Mesothelial cell of epicardium (in vitro differentiated cells): ENCODE measurements around the gene RB1. TPM values are rescaled to one million over a fixed set of nuclear protein-coding genes. Genes with fewer than 3 reads are reported as not detected.

Experiments used
- DNase-seq, 2 experiments: peaks; one replicate each; pipeline ENCODE4 v3.0.0; 2021; ENCODE audit warnings: low spot score in 2 of 2; ENCODE audit not compliant: unreplicated experiment in 2 of 2
- H3K27ac Mint-ChIP-seq: 2 replicates; pipeline ENCODE4 v1.8.0; 2021; ENCODE audit warnings: mixed read lengths
- H3K27me3 Mint-ChIP-seq: 2 replicates; pipeline ENCODE4 v1.8.0; 2021; ENCODE audit warnings: low read depth, mixed read lengths
- H3K36me3 Mint-ChIP-seq: 2 replicates; pipeline ENCODE4 v1.8.0; 2021; ENCODE audit warnings: mixed read lengths
- H3K4me1 Mint-ChIP-seq: 2 replicates; pipeline ENCODE4 v1.8.0; 2021; ENCODE audit warnings: mixed read lengths
- H3K4me3 Mint-ChIP-seq: 2 replicates; pipeline ENCODE4 v1.8.0; 2021; ENCODE audit warnings: mild to moderate bottlenecking, moderate library complexity, mixed read lengths
- H3K9me3 Mint-ChIP-seq: 2 replicates; pipeline ENCODE4 v1.8.0; 2021; ENCODE audit warnings: mixed read lengths
- total RNA-seq: library from RNA; stranded (reverse); gene quantifications from 3 replicates; pipeline ENCODE4 v1.2.1, GENCODE V29; 2021
- TF ChIP-seq, protein P1 (sequence below): fragments of 200-600 bp; sonication (generic); IDR thresholded peaks from one replicate; pipeline ENCODE4 v1.5.0; 2021; ENCODE audit warnings: antibody characterized with exemption; ENCODE audit not compliant: unreplicated experiment

RB1 gene
- total RNA-seq, 1 donor from 2014 or later, result 34.7 TPM

DNA sequence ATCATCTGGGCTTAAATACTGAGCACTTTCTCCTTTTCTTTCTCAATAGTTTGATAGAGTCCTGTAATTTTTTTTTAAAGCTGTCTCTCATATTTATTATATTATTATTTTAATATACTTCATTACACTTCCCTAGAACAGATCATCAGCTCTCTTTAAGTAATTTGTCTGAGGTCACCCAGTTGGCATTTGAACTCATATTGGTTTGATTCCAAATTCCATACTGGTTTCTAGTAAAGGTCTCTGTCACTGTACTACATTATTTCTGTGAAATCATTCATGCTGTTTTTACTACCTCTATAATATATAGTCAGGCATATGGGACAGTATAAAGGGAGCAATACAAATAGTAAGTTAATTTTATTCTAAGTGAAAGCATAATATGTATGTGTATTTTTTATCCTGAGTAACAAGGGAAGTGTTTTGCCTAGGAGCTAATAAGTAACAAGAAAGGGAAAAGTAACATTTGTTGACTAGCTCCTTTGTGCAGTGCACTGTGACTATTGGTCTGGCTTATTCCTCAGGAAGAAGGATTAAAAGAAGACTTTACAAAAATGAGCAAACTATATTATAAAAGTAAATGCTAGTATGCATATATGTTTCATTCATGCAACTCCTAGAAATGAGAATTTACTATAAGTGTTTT, 95.0 kb downstream of the RB1 start:
- H3K9me3 Mint-ChIP-seq, result peaks cover 18% of the 10 kb centered on the region
- TF ChIP-seq, protein P1, sequence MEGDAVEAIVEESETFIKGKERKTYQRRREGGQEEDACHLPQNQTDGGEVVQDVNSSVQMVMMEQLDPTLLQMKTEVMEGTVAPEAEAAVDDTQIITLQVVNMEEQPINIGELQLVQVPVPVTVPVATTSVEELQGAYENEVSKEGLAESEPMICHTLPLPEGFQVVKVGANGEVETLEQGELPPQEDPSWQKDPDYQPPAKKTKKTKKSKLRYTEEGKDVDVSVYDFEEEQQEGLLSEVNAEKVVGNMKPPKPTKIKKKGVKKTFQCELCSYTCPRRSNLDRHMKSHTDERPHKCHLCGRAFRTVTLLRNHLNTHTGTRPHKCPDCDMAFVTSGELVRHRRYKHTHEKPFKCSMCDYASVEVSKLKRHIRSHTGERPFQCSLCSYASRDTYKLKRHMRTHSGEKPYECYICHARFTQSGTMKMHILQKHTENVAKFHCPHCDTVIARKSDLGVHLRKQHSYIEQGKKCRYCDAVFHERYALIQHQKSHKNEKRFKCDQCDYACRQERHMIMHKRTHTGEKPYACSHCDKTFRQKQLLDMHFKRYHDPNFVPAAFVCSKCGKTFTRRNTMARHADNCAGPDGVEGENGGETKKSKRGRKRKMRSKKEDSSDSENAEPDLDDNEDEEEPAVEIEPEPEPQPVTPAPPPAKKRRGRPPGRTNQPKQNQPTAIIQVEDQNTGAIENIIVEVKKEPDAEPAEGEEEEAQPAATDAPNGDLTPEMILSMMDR, result no peak
- H3K4me3 Mint-ChIP-seq, result no peak overlapping the region
- no peaks in the 10 kb centered on the region for H3K27me3 Mint-ChIP-seq
- H3K36me3 Mint-ChIP-seq, result peaks cover 32% of the 10 kb centered on the region
- peak overlapping the region; percentile 95 for H3K27ac Mint-ChIP-seq
- DNase-seq, result no peak
- peaks cover 53% of the 10 kb centered on the region for H3K4me1 Mint-ChIP-seq

DNA sequence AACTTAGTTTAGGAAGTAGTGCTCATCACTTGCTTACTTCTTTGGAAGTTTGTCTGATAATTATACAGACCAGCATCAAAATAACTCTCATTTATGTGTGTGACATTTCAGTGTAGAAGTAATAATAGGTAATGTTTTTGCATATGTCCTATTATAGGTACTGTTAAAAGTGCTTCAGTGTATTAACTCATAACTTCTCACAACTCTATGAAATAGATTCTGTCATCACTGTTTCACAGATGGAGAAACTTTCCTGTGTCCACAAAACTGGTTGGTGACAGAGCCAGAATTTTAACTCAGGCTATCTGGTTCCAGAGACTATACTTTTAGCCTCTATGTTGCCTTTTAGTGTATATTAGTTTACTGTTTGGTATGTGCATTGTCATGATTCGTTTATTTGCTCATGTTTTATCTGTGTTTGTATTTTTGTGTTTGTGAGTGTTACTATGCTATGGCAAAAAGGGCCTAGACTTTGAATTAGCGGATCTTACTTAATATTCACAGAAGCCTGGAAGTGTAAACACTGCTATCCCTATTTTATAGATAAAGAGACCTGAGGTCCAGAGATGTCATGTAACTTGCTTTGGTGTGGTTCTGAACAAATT, 96.6 kb downstream of the RB1 start:
- peak overlapping the region; percentile 95 for H3K27ac Mint-ChIP-seq
- H3K27me3 Mint-ChIP-seq, result no peaks in the 10 kb centered on the region
- H3K4me1 Mint-ChIP-seq, result peaks cover 69% of the 10 kb centered on the region
- no peak overlapping the region for H3K4me3 Mint-ChIP-seq
- H3K36me3 Mint-ChIP-seq, result peaks cover 16% of the 10 kb centered on the region
- TF ChIP-seq, protein P1, result no peak
- peaks cover 14% of the 10 kb centered on the region for H3K9me3 Mint-ChIP-seq
- DNase-seq, result no peak

DNA sequence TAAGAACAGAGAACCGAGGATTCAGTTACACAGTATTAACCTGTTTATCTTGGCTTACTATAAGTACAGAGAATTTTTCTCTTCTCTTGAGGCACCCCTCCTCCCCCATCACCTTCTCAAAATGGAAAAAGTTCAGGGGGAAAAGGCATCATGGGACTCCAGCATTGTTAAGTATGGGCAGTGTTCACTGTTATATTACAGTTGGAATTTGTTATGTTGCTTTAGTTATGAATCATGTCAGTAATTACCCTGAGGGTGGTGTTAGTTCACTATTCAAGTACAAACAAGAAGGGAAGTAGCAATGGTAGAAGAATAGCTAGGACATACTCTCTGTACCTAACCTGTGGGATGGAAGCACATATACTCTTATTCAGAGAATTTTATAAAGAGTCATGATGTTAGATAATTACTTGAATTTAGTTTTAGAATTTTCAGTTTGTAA, 97.3 kb downstream of the RB1 start:
- no peaks in the 10 kb centered on the region for H3K27me3 Mint-ChIP-seq
- peaks cover 76% of the 10 kb centered on the region for H3K4me1 Mint-ChIP-seq
- DNase-seq, result no peak
- H3K9me3 Mint-ChIP-seq, result peaks cover 8% of the 10 kb centered on the region
- TF ChIP-seq, protein P1, result no peak
- peak overlapping the region; percentile 95 for H3K27ac Mint-ChIP-seq
- H3K4me3 Mint-ChIP-seq, result peak overlapping the region; percentile 3
- H3K36me3 Mint-ChIP-seq, result peaks cover 9% of the 10 kb centered on the region

DNA sequence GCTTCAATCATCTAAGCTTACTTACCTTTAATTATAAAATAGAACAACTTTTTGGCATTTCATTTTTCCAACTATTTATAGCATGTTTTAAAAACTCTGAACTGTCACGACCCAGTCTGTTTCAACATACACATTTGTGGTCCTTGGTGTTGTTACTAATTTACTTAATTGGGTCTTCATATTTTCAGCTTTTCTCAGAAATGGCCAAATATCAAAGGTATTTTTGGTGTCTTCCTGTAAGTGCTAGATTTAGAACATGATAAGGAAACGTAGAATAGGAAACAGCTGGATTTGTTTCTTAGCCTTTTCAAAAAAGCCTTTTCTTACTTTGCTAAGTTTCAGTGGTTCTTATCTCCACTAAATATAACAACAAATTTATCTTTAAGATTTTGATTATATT, 97.9 kb downstream of the RB1 start:
- Mint-ChIP-seq H3K4me1 (peaks cover 82% of the 10 kb centered on the region), H3K4me3 (no peak overlapping the region), H3K27me3 (no peaks in the 10 kb centered on the region), H3K9me3 (peaks cover 3% of the 10 kb centered on the region), H3K27ac (peak overlapping the region; percentile 95), H3K36me3 (peaks cover 4% of the 10 kb centered on the region)
- TF ChIP-seq, protein P1, result no peak
- no peak for DNase-seq

DNA sequence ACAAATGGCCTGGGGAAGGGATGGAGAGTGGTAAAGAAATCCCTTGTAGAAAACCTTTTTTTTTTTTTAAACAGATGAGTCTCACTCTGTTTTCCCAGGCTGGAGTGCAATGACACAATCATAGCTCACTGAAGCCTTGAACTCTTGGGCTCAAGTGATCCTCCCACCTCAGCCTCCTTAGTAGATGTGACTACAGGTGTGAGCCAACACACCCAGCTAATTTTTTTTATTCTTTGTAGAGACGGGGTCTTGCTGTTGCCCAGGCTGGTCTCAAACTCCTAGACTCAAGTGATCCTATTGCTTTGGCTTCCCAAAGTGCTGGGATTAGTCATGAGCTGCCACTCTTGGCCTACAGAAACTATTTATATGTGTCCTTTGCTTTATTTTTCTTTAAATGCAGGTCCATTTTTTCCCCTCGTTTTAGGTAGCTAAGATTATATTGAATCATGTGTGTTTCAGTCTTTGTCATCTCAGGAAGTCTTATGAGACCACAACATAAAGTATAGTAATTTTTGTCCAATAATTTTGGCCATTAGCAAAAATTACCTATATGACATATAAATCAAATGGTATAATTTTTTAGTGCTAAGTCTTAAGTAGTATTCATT, 98.9 kb downstream of the RB1 start:
- TF ChIP-seq, protein P1, result no peak
- no peaks in the 10 kb centered on the region for H3K9me3 Mint-ChIP-seq
- H3K27ac Mint-ChIP-seq, result peak overlapping the region; percentile 55
- no peak for DNase-seq
- no peak overlapping the region for H3K4me3 Mint-ChIP-seq
- no peaks in the 10 kb centered on the region for H3K36me3 Mint-ChIP-seq
- H3K27me3 Mint-ChIP-seq, result no peaks in the 10 kb centered on the region
- H3K4me1 Mint-ChIP-seq, result peaks cover 84% of the 10 kb centered on the region
